Ascending aorta (tissue), 2 donors: ENCODE data around the gene CEACAM6. TPM values are rescaled to one million over a fixed set of nuclear protein-coding genes. Genes with fewer than 3 reads are reported as not detected.
A peak's percentile ranks its signal among the peaks of the same experiment; 100 is the strongest.

Experiments used
- DNase-seq, 2 donors: peaks; one replicate each; pipeline ENCODE4 v3.0.0-alpha.2; 2019; ENCODE audit warnings: low spot score in 2 of 2
- H3K27ac ChIP-seq, 2 donors: fragments of 200-600 bp; sonication (generic); one replicate each; pipeline ENCODE4 v1.5.1; 2016 to 2017; ENCODE audit warnings: mild to moderate bottlenecking in 1 of 2
- H3K27me3 ChIP-seq: fragments of 200-600 bp; sonication (generic); one replicate; pipeline ENCODE4 v1.5.1; 2017
- H3K36me3 ChIP-seq, 2 donors: fragments of 200-600 bp; sonication (generic); one replicate each; pipeline ENCODE4 v1.5.1; 2016
- H3K4me1 ChIP-seq, 2 donors: fragments of 200-600 bp; sonication (generic); one replicate each; pipeline ENCODE4 v1.5.1; 2016 to 2017; ENCODE audit warnings: mild to moderate bottlenecking in 1 of 2
- H3K4me3 ChIP-seq, 2 donors: fragments of 200-600 bp; sonication (generic); one replicate each; pipeline ENCODE4 v1.5.1; 2016 to 2017; ENCODE audit warnings: mild to moderate bottlenecking in 1 of 2
- H3K9me3 ChIP-seq, 2 donors: fragments of 200-600 bp; sonication (generic); one replicate each; pipeline ENCODE4 v1.5.1; 2016
- intact Hi-C: fragments of 100-400 bp; cut with DNase I; formaldehyde crosslinking; loops from one replicate; pipeline ENCODE4 v1.15.1; 2023
- total RNA-seq: library from RNA; depleted of rRNA; stranded (reverse); fragments of >200 nt; gene quantifications from one replicate; pipeline ENCODE4 v1.1.0, GENCODE V29; 2016
- TF ChIP-seq, protein P1 (sequence below), 3 experiments: fragments of 200-600 bp in 2 of 3; fragments of 450-650 bp in 1 of 3; sonication (generic) in 2 of 3; IDR thresholded peaks; one replicate each; pipeline ENCODE4 v1.5.1; 2016 to 2019; ENCODE audit warnings: antibody characterized with exemption in 3 of 3, mild to moderate bottlenecking in 1 of 3, moderate library complexity in 1 of 3

CEACAM6 gene
- total RNA-seq, 1 donor from 2014 or later, result not detected

DNA sequence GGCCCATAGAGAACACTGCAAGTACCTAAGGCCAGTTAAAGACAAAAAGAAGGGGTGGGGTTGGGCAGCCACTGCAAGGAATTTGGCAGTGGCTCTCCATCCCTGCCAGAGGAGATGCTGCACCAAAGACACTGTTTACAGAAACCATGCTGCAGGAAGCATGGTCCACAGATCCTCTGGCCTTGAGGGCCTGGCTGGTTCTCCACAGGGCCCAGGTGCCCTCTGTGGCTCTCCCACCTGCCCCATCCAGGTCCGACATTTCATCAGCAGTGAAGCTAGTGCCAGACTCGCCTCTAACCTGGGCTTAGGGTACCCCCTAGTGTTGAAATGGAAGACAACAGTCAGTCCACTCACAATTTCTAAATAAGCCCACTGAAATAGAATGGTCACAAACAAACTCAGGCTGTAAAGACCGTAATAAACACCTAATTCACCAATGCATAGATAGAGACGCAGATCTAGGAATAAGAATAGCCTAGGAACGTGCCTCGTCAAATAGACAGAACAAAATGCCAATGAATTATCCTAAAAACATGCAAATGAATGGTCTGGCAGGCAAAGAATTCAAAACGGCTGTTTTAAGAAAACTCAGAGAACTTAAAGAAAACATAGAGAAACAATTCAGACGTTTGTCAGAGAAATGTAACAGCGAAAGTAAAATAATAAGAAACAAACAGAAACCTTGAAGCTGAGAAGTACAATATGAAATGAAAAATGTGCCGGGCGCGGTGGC is 65.8 kb downstream of the CEACAM6 start:
- Histone ChIP-seq H3K27ac (no peak overlapping the region), H3K36me3 (no peaks in the 10 kb centered on the region), H3K4me1 (no peaks in the 10 kb centered on the region), H3K27me3 (no peaks in the 10 kb centered on the region), H3K4me3 (no peak overlapping the region), H3K9me3 (no peaks in the 10 kb centered on the region)
- intact Hi-C loops, result no loop called here
- DNase-seq, result no peak
- TF ChIP-seq, protein P1, sequence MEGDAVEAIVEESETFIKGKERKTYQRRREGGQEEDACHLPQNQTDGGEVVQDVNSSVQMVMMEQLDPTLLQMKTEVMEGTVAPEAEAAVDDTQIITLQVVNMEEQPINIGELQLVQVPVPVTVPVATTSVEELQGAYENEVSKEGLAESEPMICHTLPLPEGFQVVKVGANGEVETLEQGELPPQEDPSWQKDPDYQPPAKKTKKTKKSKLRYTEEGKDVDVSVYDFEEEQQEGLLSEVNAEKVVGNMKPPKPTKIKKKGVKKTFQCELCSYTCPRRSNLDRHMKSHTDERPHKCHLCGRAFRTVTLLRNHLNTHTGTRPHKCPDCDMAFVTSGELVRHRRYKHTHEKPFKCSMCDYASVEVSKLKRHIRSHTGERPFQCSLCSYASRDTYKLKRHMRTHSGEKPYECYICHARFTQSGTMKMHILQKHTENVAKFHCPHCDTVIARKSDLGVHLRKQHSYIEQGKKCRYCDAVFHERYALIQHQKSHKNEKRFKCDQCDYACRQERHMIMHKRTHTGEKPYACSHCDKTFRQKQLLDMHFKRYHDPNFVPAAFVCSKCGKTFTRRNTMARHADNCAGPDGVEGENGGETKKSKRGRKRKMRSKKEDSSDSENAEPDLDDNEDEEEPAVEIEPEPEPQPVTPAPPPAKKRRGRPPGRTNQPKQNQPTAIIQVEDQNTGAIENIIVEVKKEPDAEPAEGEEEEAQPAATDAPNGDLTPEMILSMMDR (IDR thresholded peaks at IDR 0.05), result peak; percentile 13 to 34 (median 14)

Other genes starting within 250 kb of the CEACAM6 start
- not detected for gene CEACAM21, start 179.4 kb upstream of the CEACAM6 start, total RNA-seq
- gene CEACAM4, start 128.5 kb upstream of the CEACAM6 start, total RNA-seq, result not detected
- not detected for gene CEACAM7, start 67.3 kb upstream of the CEACAM6 start, total RNA-seq
- not detected for gene CEACAM5, start 46.9 kb upstream of the CEACAM6 start, total RNA-seq
- not detected for gene CEACAM3, start 41.1 kb downstream of the CEACAM6 start, total RNA-seq
- not detected for gene LYPD4, start 89.2 kb downstream of the CEACAM6 start, total RNA-seq
- gene DMRTC2, start 89.5 kb downstream of the CEACAM6 start, total RNA-seq, result not detected
- gene RPS19, start 104.7 kb downstream of the CEACAM6 start, total RNA-seq, result 956 TPM
- gene CD79A, start 121.7 kb downstream of the CEACAM6 start, total RNA-seq, result not detected
- gene ARHGEF1, start 127.7 kb downstream of the CEACAM6 start, total RNA-seq, result 178 TPM
- gene ERFL, start 172.9 kb downstream of the CEACAM6 start, total RNA-seq, result not detected
- gene RABAC1, start 203.8 kb downstream of the CEACAM6 start, total RNA-seq, result 360 TPM
- gene ATP1A3, start 238.7 kb downstream of the CEACAM6 start, total RNA-seq, result 1.1 TPM